ENCODE data around the gene RIPPLY3. TPM values are rescaled to one million over a fixed set of nuclear protein-coding genes. Genes with fewer than 3 reads are reported as not detected.
"Not testable (repeated sequence)": the region's sequence is repeated elsewhere in the genome, so short reads cannot be mapped to it uniquely, and the experiment has no call there.

RIPPLY3 gene
- total RNA-seq, 1 experiment from 2014 or later, result 0.40 TPM

- H3K9me3 Mint-ChIP-seq (ENCODE audit: low read depth, unreplicated experiment), result no peaks in the 10 kb centered on the region
- no peak for TF ChIP-seq CTCF (IDR thresholded peaks at IDR 0.05; ENCODE audit: unreplicated experiment)
- H3K36me3 Mint-ChIP-seq (ENCODE audit: insufficient read depth, unreplicated experiment), result no peaks in the 10 kb centered on the region
- DNase-seq, result peak; percentile 2
- H3K27ac Mint-ChIP-seq (ENCODE audit: unreplicated experiment), result no peak overlapping the region
- intact Hi-C loops (cut with micrococcal nuclease; ENCODE audit: unreplicated experiment), result no loop called here
- H3K27me3 Mint-ChIP-seq (ENCODE audit: unreplicated experiment), result no peaks in the 10 kb centered on the region
- no TSS peak for BruUV-seq (replicated peaks)
- H3K4me1 Mint-ChIP-seq (ENCODE audit: low read depth, unreplicated experiment), result no peaks in the 10 kb centered on the region
- CTCF ChIA-PET, result no interaction called here
- no peak overlapping the region for H3K4me3 Mint-ChIP-seq (ENCODE audit: low read depth, unreplicated experiment)
These were observed 26.5 kb downstream of the RIPPLY3 start for GRCh38 chr21:37032877-37033471.

- H3K36me3 Mint-ChIP-seq (ENCODE audit: insufficient read depth, unreplicated experiment); BruUV-seq (replicated peaks); CTCF ChIA-PET; H3K9me3 Mint-ChIP-seq (ENCODE audit: low read depth, unreplicated experiment); H3K4me1 Mint-ChIP-seq (ENCODE audit: low read depth, unreplicated experiment); DNase-seq; H3K27ac Mint-ChIP-seq (ENCODE audit: unreplicated experiment); intact Hi-C loops (cut with micrococcal nuclease; ENCODE audit: unreplicated experiment); H3K27me3 Mint-ChIP-seq (ENCODE audit: unreplicated experiment); H3K4me3 Mint-ChIP-seq (ENCODE audit: low read depth, unreplicated experiment): not testable (repeated sequence)
These were observed 27.9 kb downstream of the RIPPLY3 start for GRCh38 chr21:37034394-37034793.

GRCh38 chr21:37036177-37036576, 29.7 kb downstream of the RIPPLY3 start:
- DNase-seq, result no peak
- H3K27me3 Mint-ChIP-seq (ENCODE audit: unreplicated experiment), result no peaks in the 10 kb centered on the region
- no peak for TF ChIP-seq CTCF (IDR thresholded peaks at IDR 0.05; ENCODE audit: unreplicated experiment)
- CTCF ChIA-PET, result no interaction called here
- H3K36me3 Mint-ChIP-seq (ENCODE audit: insufficient read depth, unreplicated experiment), result no peaks in the 10 kb centered on the region
- H3K9me3 Mint-ChIP-seq (ENCODE audit: low read depth, unreplicated experiment), result no peaks in the 10 kb centered on the region
- H3K4me3 Mint-ChIP-seq (ENCODE audit: low read depth, unreplicated experiment), result no peak overlapping the region
- H3K4me1 Mint-ChIP-seq (ENCODE audit: low read depth, unreplicated experiment), result no peaks in the 10 kb centered on the region
- no peak overlapping the region for H3K27ac Mint-ChIP-seq (ENCODE audit: unreplicated experiment)
- intact Hi-C loops (cut with micrococcal nuclease; ENCODE audit: unreplicated experiment), result no loop called here
- no TSS peak for BruUV-seq (replicated peaks)

GRCh38 chr21:37039411-37040075, 33.0 kb downstream of the RIPPLY3 start:
- intact Hi-C loops (cut with micrococcal nuclease; ENCODE audit: unreplicated experiment), result no loop called here
- H3K36me3 Mint-ChIP-seq (ENCODE audit: insufficient read depth, unreplicated experiment), result no peaks in the 10 kb centered on the region
- DNase-seq, result no peak
- TF ChIP-seq CTCF (IDR thresholded peaks at IDR 0.05; ENCODE audit: unreplicated experiment), result no peak
- CTCF ChIA-PET, result no interaction called here
- H3K27ac Mint-ChIP-seq (ENCODE audit: unreplicated experiment), result no peak overlapping the region
- no peak overlapping the region for H3K4me3 Mint-ChIP-seq (ENCODE audit: low read depth, unreplicated experiment)
- no peaks in the 10 kb centered on the region for H3K4me1 Mint-ChIP-seq (ENCODE audit: low read depth, unreplicated experiment)
- no peaks in the 10 kb centered on the region for H3K9me3 Mint-ChIP-seq (ENCODE audit: low read depth, unreplicated experiment)
- no peaks in the 10 kb centered on the region for H3K27me3 Mint-ChIP-seq (ENCODE audit: unreplicated experiment)
- BruUV-seq (replicated peaks), result no TSS peak

GRCh38 chr21:37040212-37040611, 33.7 kb downstream of the RIPPLY3 start:
- no peak for DNase-seq
- H3K27ac Mint-ChIP-seq (ENCODE audit: unreplicated experiment), result no peak overlapping the region
- intact Hi-C loops (cut with micrococcal nuclease; ENCODE audit: unreplicated experiment), result no loop called here
- no TSS peak for BruUV-seq (replicated peaks)
- no peaks in the 10 kb centered on the region for H3K36me3 Mint-ChIP-seq (ENCODE audit: insufficient read depth, unreplicated experiment)
- CTCF ChIA-PET, result no interaction called here
- no peaks in the 10 kb centered on the region for H3K9me3 Mint-ChIP-seq (ENCODE audit: low read depth, unreplicated experiment)
- no peak for TF ChIP-seq CTCF (IDR thresholded peaks at IDR 0.05; ENCODE audit: unreplicated experiment)
- no peaks in the 10 kb centered on the region for H3K4me1 Mint-ChIP-seq (ENCODE audit: low read depth, unreplicated experiment)
- H3K4me3 Mint-ChIP-seq (ENCODE audit: low read depth, unreplicated experiment), result no peak overlapping the region
- no peaks in the 10 kb centered on the region for H3K27me3 Mint-ChIP-seq (ENCODE audit: unreplicated experiment)
